Subcutaneous adipose tissue (tissue), 4 donors: ENCODE data around the gene HPS5. TPM values are rescaled to one million over a fixed set of nuclear protein-coding genes. Genes with fewer than 3 reads are reported as not detected.

Source experiments
- total RNA-seq, 4 donors: library from RNA; depleted of rRNA; stranded (reverse); fragments of >200 nt; gene quantifications; one replicate each; pipeline ENCODE4 v1.1.0, GENCODE V29; 2016
- TF ChIP-seq, protein P1 (sequence below): fragments of 450-650 bp; IDR thresholded peaks from one replicate; pipeline ENCODE4 v1.5.1; 2016; ENCODE audit warnings: low read depth, mild to moderate bottlenecking, control low read depth, antibody characterized with exemption, moderate library complexity

Gene HPS5
- total RNA-seq, 4 donors from 2014 or later: 17.1 to 35.1 (median 18.4) TPM

DNA sequence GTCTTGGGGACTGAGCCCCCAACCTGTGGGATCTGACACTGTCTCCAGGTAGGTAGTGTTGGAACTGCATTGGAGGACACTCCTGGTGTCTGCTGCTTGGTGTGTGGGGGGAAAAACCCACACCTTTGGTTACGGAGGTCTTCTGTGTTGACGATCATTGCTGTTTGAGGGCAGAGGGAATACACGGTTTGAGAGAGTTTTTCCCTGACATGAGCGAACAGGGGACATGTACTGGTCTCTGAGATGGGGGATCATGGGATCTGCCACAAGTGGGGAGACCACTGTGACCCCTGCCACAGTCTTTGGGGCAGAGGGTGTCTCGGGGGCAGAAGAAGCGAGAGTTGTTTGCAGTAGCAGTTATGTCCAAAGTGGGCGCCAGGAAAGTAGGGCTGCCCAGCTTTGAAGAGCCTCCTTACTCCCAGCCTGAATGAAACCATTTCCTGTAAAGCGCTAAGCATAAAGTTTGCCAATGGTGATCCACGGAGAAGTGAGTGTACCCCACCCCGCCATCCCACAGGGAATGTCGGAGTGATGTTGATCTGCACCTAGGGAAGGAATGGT, 68.1 kb downstream of the HPS5 start:
- TF ChIP-seq, protein P1, sequence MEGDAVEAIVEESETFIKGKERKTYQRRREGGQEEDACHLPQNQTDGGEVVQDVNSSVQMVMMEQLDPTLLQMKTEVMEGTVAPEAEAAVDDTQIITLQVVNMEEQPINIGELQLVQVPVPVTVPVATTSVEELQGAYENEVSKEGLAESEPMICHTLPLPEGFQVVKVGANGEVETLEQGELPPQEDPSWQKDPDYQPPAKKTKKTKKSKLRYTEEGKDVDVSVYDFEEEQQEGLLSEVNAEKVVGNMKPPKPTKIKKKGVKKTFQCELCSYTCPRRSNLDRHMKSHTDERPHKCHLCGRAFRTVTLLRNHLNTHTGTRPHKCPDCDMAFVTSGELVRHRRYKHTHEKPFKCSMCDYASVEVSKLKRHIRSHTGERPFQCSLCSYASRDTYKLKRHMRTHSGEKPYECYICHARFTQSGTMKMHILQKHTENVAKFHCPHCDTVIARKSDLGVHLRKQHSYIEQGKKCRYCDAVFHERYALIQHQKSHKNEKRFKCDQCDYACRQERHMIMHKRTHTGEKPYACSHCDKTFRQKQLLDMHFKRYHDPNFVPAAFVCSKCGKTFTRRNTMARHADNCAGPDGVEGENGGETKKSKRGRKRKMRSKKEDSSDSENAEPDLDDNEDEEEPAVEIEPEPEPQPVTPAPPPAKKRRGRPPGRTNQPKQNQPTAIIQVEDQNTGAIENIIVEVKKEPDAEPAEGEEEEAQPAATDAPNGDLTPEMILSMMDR: no peak

DNA sequence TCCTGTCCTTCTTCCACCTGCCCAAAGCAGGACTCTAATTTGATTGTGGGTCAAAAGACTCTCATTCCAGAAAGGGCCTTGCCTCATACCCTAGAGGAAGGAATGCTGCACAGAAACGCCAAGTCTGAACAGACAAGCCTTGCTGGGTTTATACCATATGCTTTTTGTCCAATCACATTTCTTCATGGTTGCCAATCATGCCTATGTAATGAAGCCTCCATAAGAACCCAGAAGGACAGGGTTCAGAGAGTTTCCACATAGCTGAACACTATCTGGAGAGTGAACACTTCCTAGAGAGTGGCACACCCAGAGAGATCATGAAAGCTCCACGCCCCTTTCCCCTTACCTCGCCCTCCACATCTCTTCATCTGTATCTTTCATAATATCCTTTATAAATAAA, 68.7 kb downstream of the HPS5 start:
- TF ChIP-seq, protein P1: no peak

- TF ChIP-seq, protein P1: no peak
These were observed 73.4 kb downstream of the HPS5 start, which contains the start of gene SAA2 for GRCh38 chr11:18248561-18248960. Gene SAA2 (minus strand): TSS chr11:18248668. CDS start chr11:18248011, 657 bp downstream.

- TF ChIP-seq, protein P1: no peak
These were observed 76.5 kb downstream of the HPS5 start for GRCh38 chr11:18245396-18245795.

DNA sequence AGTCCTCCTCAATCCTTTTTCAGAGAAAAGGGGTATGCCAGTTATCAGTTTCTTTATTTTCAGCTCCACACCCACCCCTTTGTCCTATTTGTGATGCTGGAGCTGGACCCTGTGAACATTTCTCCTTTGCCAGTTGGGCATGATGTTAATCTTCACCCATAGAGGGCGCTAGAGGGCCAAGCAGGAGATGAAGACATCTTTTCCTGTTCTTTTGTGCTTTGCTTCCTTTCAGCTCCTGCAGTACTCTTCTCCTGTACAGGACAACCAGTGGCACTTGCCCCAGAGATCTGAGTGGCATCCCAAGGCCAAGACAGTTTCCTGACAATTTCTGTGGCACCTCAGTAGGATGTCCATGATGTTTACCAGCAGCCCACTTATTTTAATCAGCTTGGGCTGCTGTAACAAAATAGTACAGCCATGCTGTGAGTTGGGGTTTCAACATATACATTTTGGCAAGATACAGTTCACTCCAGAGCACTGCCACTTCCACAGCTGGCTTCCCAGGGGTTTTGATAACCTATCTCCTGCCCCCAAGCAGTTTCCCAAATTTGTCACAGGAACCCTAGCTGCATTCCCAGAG, 78.1 kb downstream of the HPS5 start:
- TF ChIP-seq, protein P1: no peak

DNA sequence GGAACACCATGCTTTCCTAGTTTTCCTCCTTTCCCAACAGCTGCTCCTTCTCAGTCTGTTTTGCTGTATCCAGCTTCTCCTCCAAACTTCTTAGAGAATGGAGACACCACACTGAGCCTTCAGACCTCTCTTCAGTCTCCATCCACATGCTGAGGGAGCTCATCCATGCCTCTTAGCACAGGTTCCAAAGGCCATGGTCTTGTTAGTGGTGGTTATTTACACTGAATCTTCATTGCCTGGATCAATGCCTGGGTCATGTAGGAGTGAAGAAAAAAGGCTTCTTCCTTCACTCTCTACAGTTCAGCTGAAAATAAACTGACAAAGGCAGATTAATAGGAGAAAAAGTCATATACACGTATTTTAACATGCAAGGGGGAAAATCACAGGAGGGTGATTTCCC, 82.3 kb downstream of the HPS5 start:
- TF ChIP-seq, protein P1: no peak

DNA sequence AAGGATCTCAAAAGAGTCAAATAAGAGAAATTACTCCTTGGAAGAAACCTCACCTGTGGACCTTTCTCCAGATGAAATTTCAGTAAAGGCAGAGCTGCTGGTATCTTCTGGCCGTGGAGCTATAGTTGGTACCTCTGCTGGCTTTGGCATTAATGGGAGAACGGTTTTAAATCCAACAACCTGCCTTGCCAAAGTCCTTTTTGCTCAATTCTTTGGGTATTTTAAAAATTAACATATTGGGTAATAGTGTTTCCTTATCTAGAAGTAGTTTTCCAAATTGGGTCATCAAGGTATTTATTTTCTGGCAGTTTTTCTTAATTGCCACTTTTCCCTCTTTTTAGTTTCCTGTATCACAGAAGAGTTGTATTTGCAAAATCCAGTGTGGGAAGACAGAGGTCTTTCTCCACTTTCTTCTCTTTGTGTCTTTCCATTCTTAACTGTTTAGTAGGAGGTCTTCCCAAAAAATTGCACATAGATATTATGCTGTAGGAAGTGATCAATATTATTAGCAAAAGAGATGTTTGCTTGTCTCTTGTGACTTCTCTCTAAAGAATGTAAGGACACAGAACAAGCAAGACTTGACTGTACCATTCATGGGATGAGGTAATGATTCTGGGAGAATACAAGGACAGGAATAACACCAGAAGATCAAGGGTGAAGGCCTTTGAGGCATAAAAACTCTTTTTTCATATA, 85.1 kb downstream of the HPS5 start, which contains the start of gene SAA4:
Gene SAA4 (minus strand): TSS at position 139 of the 693 bp plus-strand sequence. CDS start 876 bp downstream, outside the sequence.
- TF ChIP-seq, protein P1: no peak
